Adrenal gland (tissue), 12 donors: ENCODE data around the gene ADCY2. TPM values are rescaled to one million over a fixed set of nuclear protein-coding genes. Genes with fewer than 3 reads are reported as not detected.

Experiments
- DNase-seq, 7 donors: peaks; one replicate each; pipeline ENCODE4 v3.0.0-alpha.2; 2019 to 2020
- H3K27ac ChIP-seq, 5 donors: fragments of 200-600 bp; sonication (generic) in 4 of 5; 1 replicate in 3 of 5; 2 replicates in 2 of 5; pipeline versions ENCODE4 v1.5.1 to v1.8.0; 2016 to 2020; ENCODE audit warnings: mild to moderate bottlenecking in 1 of 5
- H3K27me3 ChIP-seq: fragments of 200-600 bp; 2 replicates; pipeline ENCODE4 v1.8.0; 2021
- H3K36me3 ChIP-seq, 2 donors: fragments of 200-600 bp; replicated peaks in 1 of 2; 1 replicate in 1 of 2; 2 replicates in 1 of 2; pipeline versions ENCODE4 v1.5.1 to v1.8.0; 2018 to 2022
- H3K4me1 ChIP-seq, 2 donors: fragments of 200-600 bp; replicated peaks in 1 of 2; 1 replicate in 1 of 2; 2 replicates in 1 of 2; pipeline versions ENCODE4 v1.5.1 to v1.8.0; 2018 to 2021
- H3K4me3 ChIP-seq, 4 donors: fragments of 200-600 bp; sonication (generic) in 3 of 4; one replicate each; pipeline ENCODE4 v1.5.1; 2016 to 2018
- H3K9me3 ChIP-seq, 3 donors: fragments of 200-600 bp; sonication (generic) in 1 of 3; replicated peaks in 1 of 3; 1 replicate in 2 of 3; 2 replicates in 1 of 3; pipeline versions ENCODE4 v1.5.1 to v1.8.0; 2016 to 2021
- CTCF ChIP-seq, 6 experiments: fragments of 450-650 bp in 4 of 6; fragments of 200-600 bp in 2 of 6; sonication (generic) in 1 of 6; IDR thresholded peaks; 1 replicate in 5 of 6; 2 replicates in 1 of 6; pipeline versions ENCODE4 v1.5.1 to v1.8.0; 2016 to 2021; ENCODE audit warnings: antibody characterized with exemption in 6 of 6, mild to moderate bottlenecking in 2 of 6, moderate library complexity in 1 of 6
- POLR2A ChIP-seq, 2 donors: fragments of 450-650 bp; IDR thresholded peaks; one replicate each; pipeline ENCODE4 v1.6.1; 2017; ENCODE audit warnings: antibody characterized with exemption in 2 of 2, mild to moderate bottlenecking in 2 of 2, moderate library complexity in 1 of 2
- WGBS, 4 donors: extraction: QIAGEN DNeasy Blood & Tissue Kit in 2 of 4; methylation state at CpG; one replicate each; pipeline versions ENCODE4 v1.1.5 to v1.1.7; 2013 to 2017; 5-methylcytosine and 5-hydroxymethylcytosine counted together
- intact Hi-C, 2 donors: fragments of 100-400 bp; cut with DNase I; formaldehyde crosslinking; loops; one replicate each; pipeline versions ENCODE4 v1.14.1 to v1.15.0; 2022 to 2023
- polyA plus RNA-seq, 3 donors: library from polyadenylated mRNA; stranded (reverse); fragments of 200-250 nt in 2 of 3; fragments of 350-450 nt in 1 of 3; fragmentation: Illumina TruSeq in 1 of 3; extraction: RNeasy Lipid Tissue Mini Kit (QIAGEN cat#74804) in 1 of 3; gene quantifications; one replicate each; pipeline ENCODE4 v1.2.3, GENCODE V29; 2013 to 2014
- total RNA-seq, 9 donors: library from RNA; depleted of rRNA in 4 of 9; stranded (reverse); fragments of >200 nt in 4 of 9; fragments of 120-200 nt in 1 of 9; fragmentation: NEBNext Ultra II Directional in 1 of 9; extraction: Animal tissue kit (Norgen Biotek cat#: 25700) in 1 of 9; gene quantifications; one replicate each; pipeline versions ENCODE4 v1.1.0 to v1.2.4, GENCODE V29; 2013 to 2023
- donor health status: healthy with polysubstance abuse.
- donor health status: Bipolar disorder and iron deficiency.
- donor health status: DM: yes; HTN: yes; CAD: no.
- donor health status: DM: no; HTN: no; CAD: no.
- donor health status: DM: no; HTN: no; CAD: no.
- donor health status: DM: yes; HTN: yes; CAD: no.

The ADCY2 gene
- total and polyA plus RNA-seq, 12 donors = 0.85 to 6.6 (median 2.3) TPM

- Histone ChIP-seq H3K4me3 (no peak overlapping the region), H3K27ac (peak overlapping the region in 1 of 5 donors; percentile 53), H3K36me3 (peaks cover 0 to 14% of the 10 kb centered on the region in 2 donors), H3K4me1 (peaks cover 16 to 51% of the 10 kb centered on the region in 2 donors), H3K27me3 (no peaks in the 10 kb centered on the region), H3K9me3 (no peaks in the 10 kb centered on the region)
- DNase-seq = no peak
- TF ChIP-seq POLR2A (IDR thresholded peaks at IDR 0.05) = no peak
- TF ChIP-seq CTCF (IDR thresholded peaks at IDR 0.05) = no peak
- WGBS, 4 donors = 50 to 62% (median 57%) methylated on average over 3 of the region's 3 CpGs
- intact Hi-C loops = no loop called here
These were observed 471.3 kb downstream of the ADCY2 start for GRCh38 chr5:7867260-7867659.

- Histone ChIP-seq H3K27me3 (no peaks in the 10 kb centered on the region), H3K4me1 (peaks cover 16 to 51% of the 10 kb centered on the region in 2 donors), H3K36me3 (peaks cover 0 to 4% of the 10 kb centered on the region in 2 donors), H3K9me3 (no peaks in the 10 kb centered on the region), H3K4me3 (peak overlapping the region; percentile 76 to 94 (median 84)), H3K27ac (peak overlapping the region in 4 of 5 donors; percentile 83 to 90 (median 84))
- peak in 1 of 7 donors; percentile 58 for DNase-seq
- intact Hi-C loops = no loop called here
- WGBS, 4 donors = 0 to 1% (median 1%) methylated on average over 8 of the region's 8 CpGs
- no peak for TF ChIP-seq CTCF (IDR thresholded peaks at IDR 0.05)
- no peak for TF ChIP-seq POLR2A (IDR thresholded peaks at IDR 0.05)
These were observed 472.5 kb downstream of the ADCY2 start for GRCh38 chr5:7868427-7868772.

GRCh38 chr5:7868773-7869473 lies 473.0 kb downstream of the ADCY2 start, which contains the start of the genes FASTKD3 and MTRR:
TSS of gene FASTKD3 (minus strand) at chr5:7869031. CDS start at chr5:7868083, 948 bp downstream.
TSS of gene MTRR (plus strand) at chr5:7869148. CDS start at chr5:7870795, 1,647 bp downstream.
- 0% methylated on average over 12 to 83 of the region's 83 CpGs for WGBS, 4 donors
- intact Hi-C loops = no loop called here
- Histone ChIP-seq H3K36me3 (peaks cover 0 to 4% of the 10 kb centered on the region in 2 donors), H3K27ac (peak within 1 kb of the TSS; percentile 71 to 90 (median 84)), H3K4me3 (peak within 1 kb of the TSS; percentile 76 to 94 (median 84)), H3K9me3 (no peaks in the 10 kb centered on the region), H3K4me1 (peaks cover 16 to 51% of the 10 kb centered on the region in 2 donors), H3K27me3 (no peaks in the 10 kb centered on the region)
- TF ChIP-seq CTCF (IDR thresholded peaks at IDR 0.05) = no peak
- TF ChIP-seq POLR2A (IDR thresholded peaks at IDR 0.05) = peak; percentile 74 to 91
- peak; percentile 92 to 97 (median 95) for DNase-seq

- DNase-seq = no peak
- WGBS, 4 donors = 1% methylated on average over 30 to 41 of the region's 41 CpGs
- Histone ChIP-seq H3K4me1 (peaks cover 16 to 51% of the 10 kb centered on the region in 2 donors), H3K4me3 (peak overlapping the region; percentile 76 to 94 (median 84)), H3K27me3 (no peaks in the 10 kb centered on the region), H3K36me3 (peaks cover 0 to under 1% of the 10 kb centered on the region in 2 donors), H3K9me3 (no peaks in the 10 kb centered on the region), H3K27ac (peak overlapping the region in 4 of 5 donors; percentile 83 to 90 (median 84))
- no peak for TF ChIP-seq CTCF (IDR thresholded peaks at IDR 0.05)
- no peak for TF ChIP-seq POLR2A (IDR thresholded peaks at IDR 0.05)
- intact Hi-C loops = no loop called here
These were observed 473.7 kb downstream of the ADCY2 start for GRCh38 chr5:7869474-7870136.
